ENCODE data around the gene EPN2. TPM values are rescaled to one million over a fixed set of nuclear protein-coding genes. Genes with fewer than 3 reads are reported as not detected.

EPN2 gene
- total RNA-seq, 1 experiment from 2014 or later, result 113 TPM

- ChIA-PET POLR2A (ENCODE audit: unreplicated experiment) (no interaction called here), CTCF (no interaction called here)
- no TSS peak for BruUV-seq (replicated peaks)
- Histone ChIP-seq H3K36me3 (ENCODE audit: low read depth) (peaks cover 5% of the 10 kb centered on the region; the same call in 1 of the 2 replicates), H3K4me3 (no peak overlapping the region), H2AFZ (no peak overlapping the region), H4K20me1 (ENCODE audit: insufficient read depth) (peaks cover 6% of the 10 kb centered on the region; the same call in 1 of the 2 replicates), H3K9me3 (ENCODE audit: insufficient read depth, low read depth) (no peaks in the 10 kb centered on the region), H3K9me2 (ENCODE audit: insufficient read depth) (no peaks in the 10 kb centered on the region), H3K79me2 (ENCODE audit: low read depth) (peaks cover 40% of the 10 kb centered on the region), H3K27ac (no peak overlapping the region), H3K4me2 (no peak overlapping the region), H3F3A (ENCODE audit: insufficient read depth, low read depth) (no peaks in the 10 kb centered on the region), H3K4me1 (replicated peaks; ENCODE audit: insufficient read depth) (no peaks in the 10 kb centered on the region), H3K27me3 (ENCODE audit: insufficient read depth, low read depth) (no peaks in the 10 kb centered on the region)
- no peak for TF ChIP-seq EZH2 (IDR thresholded peaks at IDR 0.05; ENCODE audit: low read depth)
- TF ChIP-seq, protein P1, sequence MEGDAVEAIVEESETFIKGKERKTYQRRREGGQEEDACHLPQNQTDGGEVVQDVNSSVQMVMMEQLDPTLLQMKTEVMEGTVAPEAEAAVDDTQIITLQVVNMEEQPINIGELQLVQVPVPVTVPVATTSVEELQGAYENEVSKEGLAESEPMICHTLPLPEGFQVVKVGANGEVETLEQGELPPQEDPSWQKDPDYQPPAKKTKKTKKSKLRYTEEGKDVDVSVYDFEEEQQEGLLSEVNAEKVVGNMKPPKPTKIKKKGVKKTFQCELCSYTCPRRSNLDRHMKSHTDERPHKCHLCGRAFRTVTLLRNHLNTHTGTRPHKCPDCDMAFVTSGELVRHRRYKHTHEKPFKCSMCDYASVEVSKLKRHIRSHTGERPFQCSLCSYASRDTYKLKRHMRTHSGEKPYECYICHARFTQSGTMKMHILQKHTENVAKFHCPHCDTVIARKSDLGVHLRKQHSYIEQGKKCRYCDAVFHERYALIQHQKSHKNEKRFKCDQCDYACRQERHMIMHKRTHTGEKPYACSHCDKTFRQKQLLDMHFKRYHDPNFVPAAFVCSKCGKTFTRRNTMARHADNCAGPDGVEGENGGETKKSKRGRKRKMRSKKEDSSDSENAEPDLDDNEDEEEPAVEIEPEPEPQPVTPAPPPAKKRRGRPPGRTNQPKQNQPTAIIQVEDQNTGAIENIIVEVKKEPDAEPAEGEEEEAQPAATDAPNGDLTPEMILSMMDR (conservative IDR thresholded peaks at IDR 0.05), result no peak
- DNase-seq, result no peak
- intact Hi-C loops (cut with micrococcal nuclease; ENCODE audit: unreplicated experiment), result no loop called here
These were observed 33.2 kb downstream of the EPN2 start for GRCh38 chr17:19270347-19270703.

DNA sequence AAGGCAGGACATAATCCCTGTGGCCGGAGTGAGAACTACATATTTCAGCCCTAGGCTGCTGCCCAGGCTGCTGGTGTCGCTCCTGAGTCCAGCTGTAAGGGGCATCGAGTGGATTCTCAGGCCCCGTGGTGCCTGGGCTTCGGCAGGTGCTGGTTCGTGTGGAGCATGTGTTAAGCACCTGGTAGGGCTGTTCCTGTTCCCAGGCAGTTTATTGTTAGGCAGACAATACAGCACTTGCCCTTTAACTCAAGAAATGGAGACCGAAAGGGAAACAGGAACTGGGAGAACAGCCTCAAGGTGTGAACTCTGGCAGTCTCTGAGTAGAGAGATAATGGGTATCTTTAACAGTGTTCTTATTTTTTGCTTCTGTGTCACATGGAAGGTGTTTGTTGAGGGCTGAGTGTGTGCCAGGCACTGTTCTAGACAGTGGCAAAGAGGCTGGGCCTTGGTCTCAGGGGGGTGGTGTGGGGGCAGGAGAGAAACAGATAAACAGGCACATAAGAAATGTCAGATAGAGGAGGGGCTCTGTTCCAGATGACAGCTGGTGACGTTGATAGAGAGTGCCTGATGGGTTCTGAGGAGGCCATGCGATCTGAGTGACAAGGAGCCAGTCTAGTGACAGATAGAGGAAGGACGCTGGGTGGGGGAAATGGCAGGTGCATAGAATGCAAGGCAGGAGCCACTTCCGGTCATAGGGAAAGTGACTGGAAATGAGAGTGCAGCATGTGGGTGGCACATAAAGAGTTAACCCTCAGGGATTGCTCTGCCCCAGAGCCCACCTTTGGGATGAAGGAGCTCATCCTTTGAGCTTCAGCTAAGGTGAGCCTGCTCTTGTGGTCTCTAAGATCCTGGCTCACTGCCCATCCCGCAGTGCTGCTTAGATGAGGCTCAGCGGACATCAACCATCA is 33.8 kb downstream of the EPN2 start:
- intact Hi-C loops (cut with micrococcal nuclease; ENCODE audit: unreplicated experiment), result no loop called here
- H3F3A ChIP-seq (ENCODE audit: insufficient read depth, low read depth), result no peaks in the 10 kb centered on the region
- peaks cover 5% of the 10 kb centered on the region; the same call in 1 of the 2 replicates for H3K36me3 ChIP-seq (ENCODE audit: low read depth)
- no peak overlapping the region for H3K4me3 ChIP-seq
- no peaks in the 10 kb centered on the region for H3K27me3 ChIP-seq (ENCODE audit: insufficient read depth, low read depth)
- no peak overlapping the region for H2AFZ ChIP-seq
- H3K4me1 ChIP-seq (replicated peaks; ENCODE audit: insufficient read depth), result no peaks in the 10 kb centered on the region
- H4K20me1 ChIP-seq (ENCODE audit: insufficient read depth), result peaks cover 6% of the 10 kb centered on the region; the same call in 1 of the 2 replicates
- no peak overlapping the region for H3K4me2 ChIP-seq
- no peak overlapping the region for H3K27ac ChIP-seq
- DNase-seq, result no peak
- CTCF ChIA-PET, result no interaction called here
- H3K79me2 ChIP-seq (ENCODE audit: low read depth), result peaks cover 41% of the 10 kb centered on the region
- H3K9me3 ChIP-seq (ENCODE audit: insufficient read depth, low read depth), result no peaks in the 10 kb centered on the region
- POLR2A ChIA-PET (ENCODE audit: unreplicated experiment), result no interaction called here
- no TSS peak for BruUV-seq (replicated peaks)
- H3K9me2 ChIP-seq (ENCODE audit: insufficient read depth), result no peaks in the 10 kb centered on the region
- no peak for TF ChIP-seq EZH2 (IDR thresholded peaks at IDR 0.05; ENCODE audit: low read depth)
- TF ChIP-seq, protein P1 (conservative IDR thresholded peaks at IDR 0.05), result no peak

GRCh38 chr17:19271780-19272357 is 34.7 kb downstream of the EPN2 start:
- intact Hi-C loops (cut with micrococcal nuclease; ENCODE audit: unreplicated experiment), result no loop called here
- no peak for DNase-seq
- no peaks in the 10 kb centered on the region for H3K27me3 ChIP-seq (ENCODE audit: insufficient read depth, low read depth)
- H3K27ac ChIP-seq, result no peak overlapping the region
- no TSS peak for BruUV-seq (replicated peaks)
- H3K9me3 ChIP-seq (ENCODE audit: insufficient read depth, low read depth), result no peaks in the 10 kb centered on the region
- H3K36me3 ChIP-seq (ENCODE audit: low read depth), result peaks cover 5% of the 10 kb centered on the region; the same call in 1 of the 2 replicates
- H4K20me1 ChIP-seq (ENCODE audit: insufficient read depth), result peaks cover 8% of the 10 kb centered on the region; the same call in 1 of the 2 replicates
- H3F3A ChIP-seq (ENCODE audit: insufficient read depth, low read depth), result no peaks in the 10 kb centered on the region
- H3K4me3 ChIP-seq, result no peak overlapping the region
- no peaks in the 10 kb centered on the region for H3K9me2 ChIP-seq (ENCODE audit: insufficient read depth)
- TF ChIP-seq, protein P1 (conservative IDR thresholded peaks at IDR 0.05), result no peak
- no peak for TF ChIP-seq EZH2 (IDR thresholded peaks at IDR 0.05; ENCODE audit: low read depth)
- H3K79me2 ChIP-seq (ENCODE audit: low read depth), result peaks cover 37% of the 10 kb centered on the region
- no peaks in the 10 kb centered on the region for H3K4me1 ChIP-seq (replicated peaks; ENCODE audit: insufficient read depth)
- POLR2A ChIA-PET (ENCODE audit: unreplicated experiment), result no interaction called here
- CTCF ChIA-PET, result no interaction called here
- no peak overlapping the region for H3K4me2 ChIP-seq
- H2AFZ ChIP-seq, result no peak overlapping the region

Data from PC-9 (cell line).